HCT116 (cell line): ENCODE results near the gene HMGCL. TPM values are rescaled to one million over a fixed set of nuclear protein-coding genes. Genes with fewer than 3 reads are reported as not detected.
A peak's percentile ranks its signal among the peaks of the same experiment; 100 is the strongest.

Experiments
- ATAC-seq: fragments of 200-7000 bp; cut with Tn5 transposase; 2 replicates; pipeline ENCODE4 v1.9.1; 2020; ENCODE audit warnings: mild to moderate bottlenecking, moderate library complexity
- BruUV-seq: library from RNA; stranded (reverse); fragments of 400-500 nt; replicated peaks from 2 replicates; lab custom pipeline; 2021; lab: Mats Ljungman, UMichigan
- CTCF ChIA-PET: fragments of 300-600 bp; sonication (Branson Sonifier 250); formaldehyde crosslinking; loops from one replicate; lab custom pipeline; 2021; ENCODE audit warnings: antibody characterized with exemption; lab: Charles Lee
- POLR2A ChIA-PET: fragments of 300-600, 350-600 bp; sonication (Branson Sonifier 250); formaldehyde crosslinking; loops from one replicate; lab custom pipeline; 2021; ENCODE audit warnings: antibody characterized with exemption; lab: Charles Lee
- RAD21 ChIA-PET, 2 experiments: fragments of 300-600 bp; sonication (Branson Sonifier 250); formaldehyde crosslinking; loops; one replicate each; lab custom pipeline; 2023; ENCODE audit warnings: low total read pairs in 2 of 2; ENCODE audit not compliant: uncharacterized antibody in 2 of 2, unreplicated experiment in 2 of 2, low non-redundant PET in 1 of 2; lab: Charles Lee
- DNase-seq: peaks from one replicate; pipeline ENCODE4 v3.0.0-alpha.2; 2010; ENCODE audit warnings: low read depth, low spot score
- H2AFZ ChIP-seq: fragments of 200-600 bp; shearing (Covaris generic), sonication (generic); 2 replicates; pipeline ENCODE4 v1.6.1; 2017; ENCODE audit warnings: low read depth, mixed run types, mixed read lengths, antibody characterized with exemption, low read length; ENCODE audit not compliant: poor library complexity, severe bottlenecking
- H3K27ac ChIP-seq: 2 replicates; pipeline ENCODE4 v1.5.1; 2012; ENCODE audit warnings: low read depth, low read length
- H3K27me3 ChIP-seq: fragments of 200-600 bp; sonication (generic); 2 replicates; pipeline ENCODE4 v1.6.1; 2016; ENCODE audit warnings: mixed run types, low read length, mixed read lengths; ENCODE audit not compliant: insufficient read depth
- H3K36me3 ChIP-seq, 2 experiments: fragments of 200-500 bp in 1 of 2; fragments of 200-600 bp in 1 of 2; sonication (Bioruptor generic) in 1 of 2; sonication (generic) in 1 of 2; 2 replicates each; pipeline versions ENCODE4 v1.5.1 to v1.6.1; 2014 to 2016; ENCODE audit warnings: low read length in 2 of 2, inconsistent platforms in 1 of 2, mixed read lengths in 1 of 2, mixed run types in 1 of 2; ENCODE audit not compliant: insufficient read depth in 2 of 2, control insufficient read depth in 1 of 2
- H3K4me1 ChIP-seq, 2 experiments: fragments of 200-600 bp in 1 of 2; sonication (generic) in 1 of 2; 2 replicates each; pipeline versions ENCODE4 v1.5.1 to v1.6.1; 2012 to 2017; ENCODE audit warnings: low read length in 2 of 2, inconsistent platforms in 1 of 2, mild to moderate bottlenecking in 1 of 2, mixed read lengths in 1 of 2, mixed run types in 1 of 2, moderate library complexity in 1 of 2; ENCODE audit not compliant: insufficient read depth in 2 of 2, control insufficient read depth in 1 of 2
- H3K4me2 ChIP-seq: fragments of 200-600 bp; sonication (generic); 2 replicates; pipeline ENCODE4 v1.6.1; 2017; ENCODE audit warnings: mixed run types, low read length, mixed read lengths
- H3K4me3 ChIP-seq, 2 experiments: fragments of 200-600 bp in 1 of 2; sonication (generic) in 1 of 2; replicated peaks in 1 of 2; 2 replicates each; pipeline ENCODE4 v1.5.1; 2011 to 2016; ENCODE audit warnings: low read length in 2 of 2, control low read depth in 1 of 2, low read depth in 1 of 2, mild to moderate bottlenecking in 1 of 2, mixed read lengths in 1 of 2, mixed run types in 1 of 2
- H3K79me2 ChIP-seq: fragments of 200-600 bp; sonication (generic); 2 replicates; pipeline ENCODE4 v1.6.1; 2017; ENCODE audit warnings: mild to moderate bottlenecking, mixed run types, low read length, moderate library complexity, mixed read lengths; ENCODE audit not compliant: insufficient read depth
- H3K9ac ChIP-seq: fragments of 200-600 bp; sonication (generic); 2 replicates; pipeline ENCODE4 v1.6.1; 2016; ENCODE audit warnings: low read length, mixed read lengths
- H3K9me2 ChIP-seq: fragments of 200-600 bp; sonication (generic), shearing (Covaris generic); 2 replicates; pipeline ENCODE4 v1.6.1; 2017; ENCODE audit warnings: mixed run types, mild to moderate bottlenecking, moderate library complexity; ENCODE audit not compliant: insufficient read depth
- H3K9me3 ChIP-seq, 2 experiments: fragments of 200-500 bp in 1 of 2; fragments of 200-600 bp in 1 of 2; sonication (Bioruptor generic) in 1 of 2; sonication (generic) in 1 of 2; 2 replicates each; pipeline ENCODE4 v1.6.1; 2014 to 2017; ENCODE audit warnings: low read length in 2 of 2, mixed read lengths in 2 of 2, inconsistent platforms in 1 of 2, low read depth in 1 of 2, mild to moderate bottlenecking in 1 of 2, mixed run types in 1 of 2, moderate library complexity in 1 of 2; ENCODE audit not compliant: control insufficient read depth in 1 of 2, insufficient read depth in 1 of 2
- H4K20me1 ChIP-seq: fragments of 200-600 bp; sonication (generic), shearing (Covaris generic); 2 replicates; pipeline ENCODE4 v1.6.1; 2017; ENCODE audit warnings: mixed run types, mild to moderate bottlenecking, moderate library complexity; ENCODE audit not compliant: insufficient read depth
- CBX3 ChIP-seq: IDR thresholded peaks from 2 replicates; pipeline ENCODE4 v1.6.1; 2012; ENCODE audit warnings: low read depth
- CTCF ChIP-seq, 3 experiments: fragments of 200-600 bp in 1 of 3; sonication (generic) in 1 of 3; IDR thresholded peaks in 2 of 3; conservative IDR thresholded peaks in 1 of 3; 2 replicates each; pipeline ENCODE4 v1.5.1; 2012 to 2017; ENCODE audit warnings: low read depth in 2 of 3, low read length in 2 of 3, antibody characterized with exemption in 1 of 3, borderline replicate concordance in 1 of 3, control low read depth in 1 of 3, mild to moderate bottlenecking in 1 of 3, mixed read lengths in 1 of 3, mixed run types in 1 of 3, moderate library complexity in 1 of 3; ENCODE audit not compliant: insufficient read depth in 1 of 3
- ELF1 ChIP-seq: IDR thresholded peaks from 2 replicates; pipeline ENCODE4 v1.6.1; 2012; ENCODE audit warnings: low read depth, borderline replicate concordance
- EZH2phosphoT487 ChIP-seq: fragments of 200-600 bp; IDR thresholded peaks from 2 replicates; pipeline ENCODE4 v1.6.1; 2018; ENCODE audit warnings: antibody characterized with exemption, borderline replicate concordance
- MAX ChIP-seq: IDR thresholded peaks from 2 replicates; pipeline ENCODE4 v1.6.1; 2012
- POLR2A ChIP-seq: IDR thresholded peaks from 2 replicates; pipeline ENCODE4 v1.7.0; 2011; ENCODE audit warnings: borderline replicate concordance; ENCODE audit not compliant: insufficient read depth, insufficient read length; ENCODE audit errors: extremely low read depth
- RAD21 ChIP-seq: IDR thresholded peaks from 2 replicates; pipeline ENCODE4 v1.6.1; 2012; ENCODE audit warnings: low read depth, mild to moderate bottlenecking
- REST ChIP-seq: IDR thresholded peaks from 2 replicates; pipeline ENCODE4 v1.6.1; 2012; ENCODE audit warnings: low read depth
- YY1 ChIP-seq: IDR thresholded peaks from 2 replicates; pipeline ENCODE4 v1.6.1; 2011; ENCODE audit warnings: low read length, low read depth, moderate library complexity, mild to moderate bottlenecking; ENCODE audit not compliant: insufficient replicate concordance; ENCODE audit errors: extremely low read depth
- intact Hi-C: fragments of 100-400 bp; cut with micrococcal nuclease; formaldehyde crosslinking; loops from 2 replicates; pipeline ENCODE4 v1.10.0; 2022
- total RNA-seq: library from RNA; stranded (reverse); gene quantifications from one replicate; pipeline ENCODE4 v1.2.1, GENCODE V29; 2021; ENCODE audit not compliant: unreplicated experiment

The HMGCL gene
- total RNA-seq, 1 experiment from 2014 or later = 36.2 TPM

GRCh38 chr1:23810818-23811540, 14.2 kb downstream of the HMGCL start:
- Histone ChIP-seq H2AFZ (no peak overlapping the region), H3K79me2 (no peaks in the 10 kb centered on the region), H3K36me3 (no peaks in the 10 kb centered on the region; a peak in 1 of 4 replicates), H3K9me3 (no peaks in the 10 kb centered on the region), H3K27ac (no peak overlapping the region), H3K27me3 (no peaks in the 10 kb centered on the region), H3K9me2 (no peaks in the 10 kb centered on the region), H4K20me1 (no peaks in the 10 kb centered on the region), H3K4me1 (peaks cover 6 to 15% of the 10 kb centered on the region in 2 experiments; a peak in 2 of 4 replicates), H3K9ac (no peak overlapping the region), H3K4me3 (no peak overlapping the region), H3K4me2 (no peak overlapping the region)
- intact Hi-C loops = no loop called here
- TF ChIP-seq RAD21 = peak; percentile 52
- TF ChIP-seq EZH2phosphoT487 = no peak
- peak; percentile 56 to 85 (median 76); a peak in 5 of 6 replicates for TF ChIP-seq CTCF (IDR thresholded peaks at IDR 0.05 in 2 of 3, conservative IDR thresholded peaks at IDR 0.05 in 1 of 3; ENCODE audit: borderline replicate concordance in 1 of 3, insufficient read depth in 1 of 3, low read depth in 2 of 3, low read length in 2 of 3)
- TF ChIP-seq CBX3 = no peak
- no peak for TF ChIP-seq REST
- TF ChIP-seq MAX = no peak
- TF ChIP-seq YY1 = no peak
- TF ChIP-seq ELF1 = no peak
- no peak for TF ChIP-seq POLR2A
- ChIA-PET POLR2A (interaction anchor here (0.7 kb wide), 1 partner anchor 106 kb away, joined by 4 read pairs; no protein-coding TSS in a partner anchor), CTCF (interaction anchor here (0.6 to 3.2 kb wide), 11 partner anchors 9 to 105 kb away, joined by 3 to 21 read pairs (median 5); partner anchors contain the start of genes GALE, HMGCL, LYPLA2 and PITHD1), RAD21 (interaction anchor here (2.0 to 2.3 kb wide), 2 partner anchors 106 kb away, joined by 5 to 11 read pairs; no protein-coding TSS in a partner anchor)
- DNase-seq (no peak), ATAC-seq (peak; percentile 80)
- BruUV-seq = no TSS peak
